Stimulated activated CD4-positive, alpha-beta T cell treated with anti-CD3 and anti-CD28 coated beads, Interleukin-2, amount 100 ng/mL, for 4 hours (primary cell): Measurements from ENCODE around the gene ACBD6.
A peak's percentile ranks its signal among the peaks of the same experiment; 100 is the strongest.

Experiments used
- DNase-seq: peaks from one replicate; pipeline ENCODE4 v3.0.0-alpha.2; 2020; ENCODE audit warnings: low read depth

Gene ACBD6

DNA sequence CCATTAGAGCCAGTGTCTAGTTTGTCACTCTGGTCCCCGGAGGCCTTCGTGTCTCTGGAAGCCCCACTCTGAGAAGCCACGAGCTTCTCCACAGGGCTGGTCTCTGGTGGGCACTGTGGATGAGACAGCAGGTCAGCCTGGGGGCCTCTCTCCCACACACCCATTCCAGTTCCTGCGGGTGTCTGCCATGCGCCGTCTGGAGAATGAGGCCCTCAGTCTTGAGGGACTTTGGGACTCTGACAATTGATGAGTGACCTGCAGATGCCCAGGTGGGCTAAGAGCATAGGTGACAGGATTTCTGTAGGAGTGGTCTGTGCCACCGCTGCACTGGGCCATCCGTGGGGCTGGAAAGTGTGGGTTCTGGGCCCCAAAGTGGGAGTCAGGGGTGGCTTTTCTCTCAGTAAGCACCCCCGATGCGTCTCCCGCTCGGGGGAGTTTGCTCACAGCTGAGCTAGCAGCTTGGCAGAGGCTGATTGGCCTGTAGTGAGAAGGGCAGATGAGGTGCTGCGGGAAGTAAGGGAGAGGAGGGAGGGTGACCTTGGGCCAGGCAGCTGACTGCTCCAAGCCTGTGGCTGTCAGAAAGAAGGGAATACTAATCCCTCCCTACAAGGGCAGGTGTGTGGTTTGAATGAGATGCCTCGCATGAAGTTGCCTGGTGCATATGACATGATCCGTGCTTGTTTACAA is 245.9 kb downstream of the ACBD6 start:
- DNase-seq, result no peak

DNA sequence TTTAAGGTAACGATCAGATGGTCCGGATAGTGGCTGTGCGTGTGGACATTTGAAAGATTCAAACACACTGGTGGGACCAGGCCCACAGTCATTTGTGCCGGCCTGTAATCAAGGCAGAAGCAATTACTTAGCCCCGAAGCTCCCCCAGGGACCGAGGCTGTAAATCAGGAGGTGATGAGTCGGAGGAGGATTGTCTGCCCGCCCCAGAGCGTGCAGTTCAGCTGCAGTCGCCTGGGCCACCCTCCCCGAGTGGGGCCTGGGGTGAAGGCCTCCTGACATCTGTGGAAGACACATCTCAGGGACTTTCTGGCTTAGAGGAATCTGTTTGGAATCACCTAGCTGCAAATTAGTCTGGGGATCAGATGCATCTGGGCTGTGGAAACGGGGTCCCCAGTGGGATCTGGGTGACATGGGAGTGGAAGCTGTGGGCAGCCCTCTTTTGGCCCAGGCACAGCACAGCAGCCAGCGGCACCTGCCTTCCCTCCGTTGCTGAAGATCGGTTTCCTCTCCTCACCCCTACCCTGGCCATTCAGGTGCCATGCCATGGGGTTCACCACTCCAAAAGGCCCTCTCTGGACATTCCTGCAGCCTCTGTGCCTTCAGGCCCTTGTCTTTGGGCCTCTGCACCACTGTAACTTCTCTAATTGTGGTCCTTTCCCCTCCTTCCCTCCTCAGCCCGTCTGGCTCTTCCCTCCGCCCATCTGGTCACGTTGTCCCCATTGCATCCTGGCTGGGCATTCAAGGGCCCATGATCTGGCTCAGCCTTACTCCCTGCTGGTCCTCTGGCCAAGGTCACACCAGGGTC is 246.6 kb downstream of the ACBD6 start:
- DNase-seq, result no peak

DNA sequence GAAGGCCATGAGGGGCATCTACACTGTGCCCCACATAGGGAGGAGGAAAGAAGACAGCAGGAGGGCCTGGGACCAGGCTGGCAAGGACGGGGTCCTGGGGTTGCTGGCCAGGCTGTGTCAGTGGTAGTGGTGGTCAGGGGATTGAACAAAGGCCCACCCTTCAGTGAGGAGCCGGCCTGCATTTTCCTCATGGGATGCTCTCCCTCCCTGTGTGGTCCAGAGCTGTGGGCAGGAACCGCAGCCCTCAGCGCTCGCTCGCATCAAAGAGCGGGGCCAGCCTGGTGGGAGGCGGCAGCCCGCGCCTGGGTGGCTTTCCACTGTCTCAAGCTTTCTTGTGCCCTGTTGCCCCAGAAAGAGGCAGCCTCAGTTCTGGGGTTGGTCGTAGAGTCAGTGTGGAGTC is 247.5 kb downstream of the ACBD6 start:
- no peak for DNase-seq

DNA sequence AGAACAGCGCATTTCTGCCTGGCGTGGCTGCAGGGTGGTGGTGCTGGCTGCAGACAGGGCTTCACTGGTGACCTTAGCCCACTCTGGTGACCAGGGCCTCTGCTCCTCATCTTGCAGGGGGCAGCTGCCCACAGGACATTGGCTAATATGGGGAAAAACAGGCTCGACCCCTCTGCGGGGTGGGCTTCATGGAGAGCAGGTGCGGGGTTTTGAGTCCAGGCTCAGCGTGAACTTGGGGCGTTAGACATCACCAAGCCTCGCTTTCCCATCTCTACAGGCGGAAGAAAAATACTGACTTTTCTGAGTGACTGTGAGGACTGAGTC is 247.9 kb downstream of the ACBD6 start:
- no peak for DNase-seq

DNA sequence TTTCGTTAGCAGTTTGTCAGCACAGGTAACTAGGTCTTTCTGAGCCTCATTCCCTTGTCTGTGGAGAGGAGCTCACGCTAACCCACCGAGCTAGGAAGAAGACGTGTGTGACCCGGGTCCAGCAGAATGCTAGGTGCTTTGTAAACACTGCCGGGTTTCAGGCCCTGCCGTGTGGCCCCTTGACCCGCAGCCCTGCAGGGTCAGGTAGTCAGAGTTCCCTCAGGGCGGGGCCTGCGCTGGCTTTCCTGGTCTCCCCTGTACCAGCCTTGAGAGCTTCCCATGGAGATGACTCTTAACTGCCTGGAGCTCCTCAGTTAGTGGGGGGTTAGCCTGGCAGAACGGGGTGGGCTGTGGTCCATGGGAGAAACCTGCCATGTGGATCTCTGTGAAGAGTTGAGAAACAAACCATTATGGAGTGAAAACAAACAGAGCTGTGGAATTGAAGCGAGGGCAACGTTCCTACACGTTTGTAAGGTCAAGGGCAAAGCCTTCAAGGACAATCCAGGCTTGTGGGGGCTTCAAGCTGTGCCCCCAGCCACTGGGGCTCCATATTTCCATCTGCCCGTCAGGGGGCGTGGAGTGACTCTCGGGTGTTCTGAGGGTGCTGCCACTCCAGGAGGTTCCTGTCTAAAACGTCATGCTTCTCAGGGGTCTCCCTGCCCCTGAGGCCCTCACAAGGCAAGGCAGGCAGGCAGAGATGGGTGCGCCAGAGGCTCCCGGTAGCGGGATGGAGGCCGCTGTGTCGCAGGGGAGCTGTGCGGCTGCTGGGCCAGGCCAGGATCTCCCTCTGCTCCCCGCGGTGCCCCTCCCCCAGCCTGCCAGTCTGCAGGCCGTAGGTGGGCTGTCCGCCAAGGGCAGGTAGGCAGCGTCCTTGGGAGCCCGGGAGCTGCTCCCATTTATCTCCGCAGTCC is 248.5 kb downstream of the ACBD6 start:
- no peak for DNase-seq

DNA sequence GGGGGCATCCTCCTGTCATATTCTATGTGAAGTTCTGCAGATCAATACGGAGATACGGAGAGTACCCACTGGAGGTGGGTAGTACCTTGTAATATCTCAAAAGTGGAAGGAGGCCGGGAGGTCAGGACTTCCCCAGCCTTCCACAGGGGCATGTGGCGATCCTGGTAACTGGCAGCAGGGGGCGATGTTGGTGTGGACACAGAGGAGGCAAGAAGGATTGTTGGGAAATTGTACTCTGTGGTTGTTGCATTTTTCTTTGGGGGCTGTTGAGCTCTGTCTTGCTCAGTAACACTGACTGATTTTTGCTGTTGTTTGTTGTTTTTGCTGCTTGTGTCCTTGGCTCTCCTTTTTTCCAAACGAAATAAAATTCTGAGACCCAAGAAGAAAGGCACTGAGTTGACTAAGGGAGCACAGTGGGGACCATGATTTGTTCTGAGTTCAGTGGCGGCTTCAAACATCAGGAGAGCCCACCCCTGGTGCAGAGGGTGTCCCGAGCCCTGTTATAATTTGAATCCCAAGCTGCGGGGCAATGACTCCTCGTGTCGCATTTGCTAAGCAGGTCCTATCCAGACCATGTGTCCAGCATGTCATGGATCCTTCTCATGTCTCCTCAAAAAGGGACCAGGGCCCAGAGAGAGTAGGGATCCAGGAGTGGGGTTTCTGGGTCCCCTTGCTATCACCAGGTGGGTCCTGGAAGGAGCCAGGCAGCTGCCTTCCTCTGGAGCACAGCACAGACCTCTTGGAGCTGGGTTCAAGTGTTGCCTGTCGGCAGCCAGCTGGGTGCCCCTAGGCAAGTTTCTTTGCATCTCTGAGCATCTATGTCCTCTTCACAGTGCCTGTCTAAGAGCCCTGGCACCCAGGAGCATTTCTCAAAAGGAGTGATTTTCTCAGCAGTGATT is 249.5 kb downstream of the ACBD6 start:
- peak; percentile 47 for DNase-seq

DNA sequence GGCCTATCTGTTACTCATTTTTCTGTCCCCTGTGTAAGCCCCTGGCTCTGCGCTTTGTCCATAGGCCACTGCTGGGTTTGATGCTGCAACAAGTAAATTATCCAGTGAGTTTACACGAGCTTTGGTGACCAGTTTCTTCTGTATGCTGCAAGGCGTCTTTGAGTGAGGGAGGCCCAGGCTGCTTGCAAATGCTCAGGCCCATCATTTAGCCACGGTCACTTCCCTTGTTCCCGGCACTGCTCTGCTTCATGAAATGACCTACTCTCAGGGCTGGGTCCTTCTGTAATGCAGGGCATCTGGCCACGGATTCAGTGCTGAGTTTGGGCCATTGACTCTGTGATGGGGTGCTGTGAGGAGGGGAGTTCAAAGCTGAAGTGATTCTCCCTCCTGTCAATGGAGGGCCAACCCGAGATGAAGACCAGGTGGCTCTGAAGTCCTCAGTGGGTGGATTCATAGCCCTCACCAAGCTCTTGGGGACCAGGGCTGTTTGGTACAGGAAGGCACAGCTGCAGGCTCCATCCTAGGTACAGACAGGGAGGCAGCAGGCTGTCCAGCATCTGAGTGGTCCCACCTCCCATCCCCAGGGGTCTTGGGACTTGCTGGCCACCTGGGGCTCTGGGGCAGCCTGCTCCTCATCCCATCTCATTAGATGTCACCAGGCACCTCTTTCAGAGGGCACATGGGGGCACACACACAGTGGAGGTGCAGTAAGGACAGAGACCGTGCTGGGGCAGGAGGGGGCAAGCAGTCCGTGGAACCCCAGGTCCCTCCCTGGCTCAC is 250.7 kb downstream of the ACBD6 start:
- DNase-seq, result no peak

DNA sequence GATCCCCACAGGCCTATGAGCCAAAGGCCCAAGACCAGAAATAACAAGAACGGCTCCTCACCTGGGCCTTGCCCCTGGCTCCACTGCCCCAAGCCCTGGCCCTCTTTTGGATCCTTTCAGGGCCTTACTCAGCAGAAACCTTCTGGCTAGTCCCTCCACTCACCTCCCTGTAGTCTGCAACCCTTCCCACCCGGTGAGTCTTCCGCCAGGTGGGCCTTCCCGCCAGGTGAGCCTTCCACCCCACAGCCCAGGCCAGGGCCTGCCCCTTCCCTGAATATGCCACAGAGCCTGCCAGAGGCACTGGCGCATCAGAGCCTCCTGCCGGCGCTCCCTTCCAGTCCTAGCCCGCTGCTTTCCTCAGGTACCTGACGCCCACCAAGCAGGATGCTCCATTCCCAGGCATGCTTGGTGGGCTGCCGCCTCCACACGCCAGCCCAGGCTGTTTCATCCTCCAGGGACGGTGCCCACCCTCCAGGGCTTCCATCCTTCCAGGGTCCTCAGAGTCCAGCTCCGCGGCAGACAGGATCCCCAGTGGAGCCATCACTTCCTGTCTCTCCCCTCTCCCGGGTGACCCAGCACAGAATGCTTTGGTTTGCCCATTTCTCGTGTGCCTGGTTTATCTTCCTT is 251.4 kb downstream of the ACBD6 start:
- DNase-seq, result no peak

DNA sequence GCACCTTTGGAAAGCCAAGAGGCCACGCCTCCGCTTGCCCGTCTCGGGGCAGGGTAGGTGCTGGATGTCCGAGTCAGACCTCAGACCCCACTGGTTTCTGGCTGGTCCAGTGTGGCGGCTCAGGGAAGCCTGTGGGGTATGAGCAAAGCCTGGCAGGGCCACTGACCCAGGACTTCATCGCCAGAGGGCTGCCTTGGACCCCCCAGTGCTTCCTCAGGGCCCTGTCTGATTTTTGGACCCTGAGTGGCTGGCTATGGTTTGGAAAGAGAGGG is 251.9 kb downstream of the ACBD6 start:
- DNase-seq, result no peak

DNA sequence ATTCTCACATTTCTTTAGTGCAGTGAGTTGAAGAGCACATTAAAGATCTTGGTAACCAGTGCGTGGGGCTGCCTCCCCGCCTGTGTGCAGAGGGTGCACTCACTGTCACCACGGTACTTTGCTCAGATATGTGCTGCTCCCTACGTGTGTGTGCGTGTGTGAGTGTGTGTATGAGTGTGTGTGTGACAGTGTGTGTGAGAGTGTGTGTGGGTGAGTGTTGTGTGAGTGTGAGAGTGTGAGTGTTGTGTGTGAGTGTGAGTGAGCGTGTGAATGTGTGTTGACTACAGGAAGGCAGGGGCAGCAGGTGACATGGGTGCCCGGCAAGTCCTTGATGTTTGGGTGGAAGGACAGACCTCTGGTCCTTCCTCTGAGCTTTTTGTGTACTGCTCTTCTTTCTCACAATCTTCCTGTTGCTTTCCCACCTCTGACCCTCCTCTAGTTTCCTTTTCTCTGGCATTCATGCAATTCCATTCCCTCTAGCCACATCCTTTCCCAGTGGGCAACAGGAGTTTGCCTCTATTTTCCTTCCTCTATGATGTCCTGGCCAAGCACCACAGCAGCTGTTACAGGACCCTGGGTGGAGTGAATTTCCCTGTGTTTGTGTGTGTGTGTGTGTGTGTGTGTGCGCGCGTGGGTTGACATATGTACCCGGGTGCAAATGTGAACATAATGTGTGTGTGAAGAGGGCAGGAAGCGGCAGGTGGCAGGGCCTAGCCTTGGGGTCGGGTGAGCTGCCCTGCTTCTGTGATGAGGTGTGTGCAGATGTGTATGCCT is 252.5 kb downstream of the ACBD6 start:
- DNase-seq, result no peak

DNA sequence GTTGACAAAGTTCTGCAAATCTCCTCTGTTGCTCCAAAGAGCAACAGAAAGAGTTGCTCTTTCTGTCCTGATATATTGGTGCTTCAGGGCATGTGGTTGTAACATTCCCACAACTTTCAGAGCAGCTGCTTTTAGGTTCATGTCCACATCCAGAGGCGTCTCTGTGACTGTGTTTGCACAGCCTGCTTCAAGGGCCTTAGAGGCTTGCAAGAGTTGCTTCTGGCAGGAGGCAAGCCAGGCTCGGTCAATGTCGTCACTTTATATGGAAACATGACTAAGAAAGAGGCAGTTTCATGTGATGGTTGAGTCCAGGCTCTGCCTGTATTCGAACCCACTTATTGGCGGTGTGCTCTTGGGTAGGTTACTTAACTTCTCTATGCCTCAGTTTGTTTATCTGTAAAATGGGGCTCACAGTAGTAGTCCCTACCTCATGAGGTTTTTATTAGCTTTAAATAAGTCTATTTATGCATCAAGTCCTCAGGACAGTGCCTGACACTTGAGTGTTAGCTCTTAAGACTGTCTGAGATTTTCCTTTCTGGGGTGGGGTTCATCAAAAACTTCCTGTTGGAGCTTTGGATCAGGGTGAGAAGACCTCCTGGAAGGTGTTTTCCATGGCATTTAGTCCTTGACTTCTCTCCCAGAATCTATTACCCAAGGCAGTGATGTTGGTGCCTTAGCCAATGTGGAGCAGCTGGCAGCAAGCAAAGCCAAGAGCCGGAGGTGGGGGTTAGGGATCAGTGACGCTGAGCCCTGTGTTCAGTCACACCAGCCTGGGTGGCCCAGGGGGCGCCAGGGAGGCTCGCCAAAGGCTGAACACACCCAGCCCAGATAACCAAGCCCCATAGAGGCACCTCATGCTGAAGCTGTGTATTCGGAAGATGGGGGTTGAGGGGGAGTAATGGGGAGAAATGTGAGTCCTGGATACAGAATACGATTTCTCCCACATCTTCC is 253.4 kb downstream of the ACBD6 start:
- DNase-seq, result no peak

DNA sequence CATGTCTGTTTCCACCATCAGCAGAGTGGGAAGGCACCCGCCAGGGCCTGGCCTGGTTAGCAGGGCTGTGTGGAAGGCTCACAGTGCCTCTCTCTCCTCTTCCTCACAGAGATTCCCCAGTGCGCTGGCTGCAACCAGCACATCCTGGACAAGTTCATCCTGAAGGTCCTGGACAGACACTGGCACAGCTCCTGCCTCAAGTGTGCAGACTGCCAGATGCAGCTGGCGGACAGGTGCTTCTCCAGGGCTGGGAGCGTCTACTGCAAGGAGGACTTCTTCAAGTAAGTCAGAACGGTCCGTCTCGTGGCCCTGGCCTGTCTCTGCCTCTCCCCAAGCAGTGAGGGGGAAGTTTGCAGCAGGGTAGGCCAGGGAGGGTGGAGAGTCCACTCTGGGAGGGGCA is 254.2 kb downstream of the ACBD6 start:
- no peak for DNase-seq

DNA sequence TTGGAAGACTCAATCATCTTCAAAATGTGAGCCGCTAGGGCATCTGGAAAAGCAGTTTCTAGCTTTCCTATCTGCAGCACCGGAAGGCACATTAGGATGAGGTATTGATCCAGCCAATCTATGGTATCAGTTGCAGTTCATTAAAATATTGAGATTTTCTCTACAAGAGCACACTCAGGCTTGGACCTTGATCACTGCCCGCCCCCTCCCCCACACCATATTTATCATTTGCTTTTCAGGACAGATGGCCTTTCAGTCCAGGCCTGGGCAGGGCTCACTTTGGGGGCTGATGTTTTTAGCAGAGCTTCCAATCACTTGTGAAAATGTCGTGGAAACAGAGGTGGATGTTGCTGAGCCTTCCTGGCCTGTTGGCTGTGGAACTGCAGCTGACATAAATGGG is 254.8 kb downstream of the ACBD6 start:
- no peak for DNase-seq

DNA sequence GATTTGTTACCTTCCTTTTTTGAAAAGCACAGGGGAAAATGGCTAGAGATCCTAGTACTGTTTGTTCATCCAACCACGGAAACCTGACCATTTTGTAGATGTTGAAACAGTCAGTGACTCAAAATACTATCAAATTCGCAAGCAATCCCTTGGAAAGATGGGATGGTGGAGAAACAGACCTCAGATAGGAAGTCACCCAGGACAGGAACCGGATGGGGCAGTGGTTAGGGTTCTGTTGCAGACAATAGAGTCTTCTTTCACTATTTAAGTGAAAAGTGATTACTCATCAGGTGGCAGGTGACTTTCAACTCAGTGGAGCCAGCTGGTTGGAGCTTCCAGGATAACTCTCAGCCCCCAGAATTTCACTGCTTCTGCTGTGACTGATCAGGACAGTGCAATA is 255.3 kb downstream of the ACBD6 start:
- DNase-seq, result no peak

DNA sequence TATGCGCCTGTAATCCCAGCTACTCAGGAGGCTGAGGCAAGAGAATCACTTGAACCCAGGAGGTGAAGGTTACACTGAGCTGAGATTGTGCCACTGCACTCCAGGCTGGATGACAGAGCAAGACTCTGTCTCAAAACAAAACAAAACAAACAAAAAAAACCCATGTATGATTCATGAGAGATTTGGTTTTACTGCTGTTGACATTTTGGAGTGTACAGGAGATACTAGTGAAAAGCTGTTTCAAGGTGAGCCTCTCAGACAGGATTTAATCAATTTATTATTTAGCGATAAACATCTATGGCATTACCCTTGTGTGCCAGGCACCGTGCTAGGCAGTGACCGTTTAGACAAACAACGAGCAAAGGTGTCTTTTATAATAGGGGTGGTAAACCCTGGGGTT is 255.8 kb downstream of the ACBD6 start:
- no peak for DNase-seq

DNA sequence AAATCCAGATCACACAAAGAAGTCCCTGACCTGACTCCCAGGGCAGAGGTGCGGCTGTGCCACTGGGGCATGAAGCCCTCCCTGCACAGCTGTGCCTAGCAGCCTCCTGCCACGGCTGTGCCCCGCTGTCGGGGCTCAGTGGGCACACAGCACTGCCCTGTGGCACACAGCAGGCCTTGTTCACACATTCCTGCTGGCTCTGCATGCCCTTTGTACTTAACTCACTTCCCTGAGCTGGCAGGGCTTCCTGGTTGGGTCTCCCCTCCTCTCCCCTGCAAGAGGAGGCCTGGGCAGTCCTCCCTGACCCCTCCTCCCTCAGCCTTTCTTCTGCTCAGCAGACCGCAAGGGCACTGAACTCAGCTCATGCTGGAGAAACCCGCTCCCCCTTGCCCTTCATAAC is 257.5 kb downstream of the ACBD6 start:
- no peak for DNase-seq

DNA sequence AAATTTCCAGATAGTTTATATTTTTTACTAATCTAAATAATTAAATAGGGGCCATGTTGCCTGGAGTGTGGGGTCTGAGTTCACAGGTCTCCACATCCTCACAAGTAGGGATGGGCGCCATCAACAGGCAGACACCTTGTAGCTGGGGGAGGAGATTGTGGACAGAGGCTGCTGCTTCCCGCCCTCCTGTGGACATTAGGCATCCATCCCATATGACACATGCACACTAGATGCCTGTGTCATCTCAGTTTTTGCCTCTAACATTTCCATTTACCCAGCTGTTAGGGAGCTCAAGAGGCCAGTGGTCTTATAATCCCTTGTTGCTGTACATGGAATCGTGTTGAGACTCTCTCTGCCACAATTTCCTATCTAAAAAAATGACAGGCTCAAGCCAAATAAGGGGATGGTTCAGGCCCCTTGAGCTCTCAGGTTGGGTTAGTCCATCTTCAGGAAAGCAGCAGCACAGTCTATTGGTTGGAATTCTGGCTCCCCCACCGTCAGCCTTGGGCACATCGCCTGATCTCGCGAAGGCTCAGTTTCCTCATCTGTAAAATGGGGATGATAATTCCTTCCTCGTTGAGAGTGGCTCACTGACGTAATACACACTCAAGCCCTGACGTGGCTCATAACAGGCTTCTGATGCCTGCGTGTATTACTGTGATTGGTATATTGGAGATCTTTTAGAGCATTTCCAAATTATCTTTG is 258.7 kb downstream of the ACBD6 start:
- DNase-seq, result no peak
